ENCODE data around the gene ZDHHC8.

GRCh38 chr22:20136603-20136873 is 4.9 kb downstream of the ZDHHC8 start:
- TF ChIP-seq CTCF (IDR thresholded peaks at IDR 0.05) (no peak), POLR2AphosphoS5 (IDR thresholded peaks at IDR 0.05; ENCODE audit: insufficient read depth in 1 of 2, low read depth in 1 of 2) (no peak)

Data from vagina (tissue), 2 donors.